ENCODE measurements around the gene CTNNBL1. TPM values are rescaled to one million over a fixed set of nuclear protein-coding genes. Genes with fewer than 3 reads are reported as not detected.
"Not testable (repeated sequence)": the region's sequence is repeated elsewhere in the genome, so short reads cannot be mapped to it uniquely, and the experiment has no call there.

CTNNBL1 gene
- total RNA-seq, 4 donors from 2014 or later = 25.5 to 38.4 (median 35.1) TPM

DNA sequence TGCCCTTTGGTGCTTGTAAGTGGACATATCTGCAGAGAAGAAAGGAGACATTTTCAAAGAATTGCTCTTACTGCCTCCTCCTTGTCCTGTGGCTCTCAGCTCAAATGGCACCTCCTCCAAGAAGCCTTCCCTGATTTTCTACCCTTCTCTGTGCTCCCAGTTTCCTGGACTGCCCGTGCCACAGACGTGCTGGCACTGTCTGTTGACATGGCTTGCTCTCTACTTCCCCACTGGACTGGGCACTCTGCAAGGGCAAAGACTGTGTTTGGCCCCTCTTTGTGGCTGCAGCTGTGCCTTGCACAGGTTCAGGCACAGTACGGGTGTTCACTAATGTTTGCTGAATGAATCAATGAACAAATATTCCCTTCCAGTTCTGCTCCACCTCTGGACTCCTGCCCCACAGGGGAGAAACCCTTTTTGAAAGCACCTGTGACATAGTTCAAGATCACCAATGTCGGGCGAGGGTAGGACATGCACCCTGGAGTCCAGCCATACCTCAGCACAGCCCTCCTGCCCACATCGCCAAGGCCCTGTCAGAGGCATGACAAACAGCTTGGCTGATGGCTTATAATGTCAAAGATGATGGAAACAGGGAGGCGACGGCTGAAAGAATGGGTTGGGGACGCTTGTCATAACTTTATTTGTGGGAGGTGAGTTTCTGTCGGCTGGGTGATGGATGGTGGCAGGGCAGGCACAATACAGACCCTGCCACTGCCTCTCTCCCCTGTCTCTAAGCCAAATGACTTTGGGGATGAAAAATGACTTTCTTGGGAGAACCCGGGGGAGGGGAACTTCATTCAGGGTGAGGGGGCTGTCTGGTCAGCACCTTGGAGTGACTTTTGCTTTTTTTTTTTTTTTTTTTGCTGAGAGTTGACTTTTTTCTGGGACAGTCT, 15.6 kb upstream of the CTNNBL1 start:
- H3K27ac ChIP-seq = no peak overlapping the region
- 67 to 68% methylated on average over 11 of the region's 11 CpGs for WGBS, 2 donors
- TF ChIP-seq CTCF (IDR thresholded peaks at IDR 0.05) (no peak), EP300 (IDR thresholded peaks at IDR 0.05) (no peak), POLR2A (IDR thresholded peaks at IDR 0.05) (no peak)
- no peaks in the 10 kb centered on the region for H3K9me3 ChIP-seq
- H3K36me3 ChIP-seq = no peaks in the 10 kb centered on the region
- H3K27me3 ChIP-seq = peaks cover 0 to 28% of the 10 kb centered on the region in 2 donors
- H3K4me1 ChIP-seq = no peaks in the 10 kb centered on the region
- no peak overlapping the region for H3K4me3 ChIP-seq
- no peak for DNase-seq (ENCODE audit: low spot score in 2 of 2)

DNA sequence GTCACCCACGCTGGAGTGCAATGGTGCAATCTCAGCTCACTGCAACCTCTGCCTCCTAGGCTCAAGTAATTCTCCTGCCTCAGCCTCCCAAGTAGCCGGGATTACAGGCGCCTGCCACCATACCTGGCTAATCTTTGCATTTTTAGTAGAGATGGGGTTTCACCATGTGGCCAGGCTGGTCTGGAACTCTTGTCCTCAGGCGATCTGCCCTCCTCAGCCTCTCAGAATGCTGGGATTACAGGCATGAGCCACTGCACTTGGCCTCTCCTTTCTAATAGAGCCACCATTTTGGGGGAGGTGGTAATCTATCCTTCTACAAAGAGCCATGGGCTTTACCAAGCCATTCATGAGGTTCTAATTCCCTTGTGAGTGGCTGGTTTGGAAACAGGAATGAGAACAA, 14.1 kb upstream of the CTNNBL1 start:
- H3K27me3 ChIP-seq = peaks cover 0 to 28% of the 10 kb centered on the region in 2 donors
- not testable (repeated sequence) for H3K9me3 ChIP-seq; H3K36me3 ChIP-seq; H3K27ac ChIP-seq; H3K4me1 ChIP-seq; DNase-seq (ENCODE audit: low spot score in 2 of 2); H3K4me3 ChIP-seq
- WGBS, 2 donors = 80 to 91% methylated on average over 4 of the region's 4 CpGs

- Histone ChIP-seq H3K27me3 (peaks cover 0 to 28% of the 10 kb centered on the region in 2 donors), H3K27ac (no peak overlapping the region), H3K4me3 (no peak overlapping the region), H3K36me3 (no peaks in the 10 kb centered on the region), H3K4me1 (no peaks in the 10 kb centered on the region), H3K9me3 (no peaks in the 10 kb centered on the region)
- 24 to 53% methylated on average over 3 of the region's 3 CpGs for WGBS, 2 donors
- TF ChIP-seq EP300 (IDR thresholded peaks at IDR 0.05) (no peak), CTCF (IDR thresholded peaks at IDR 0.05) (no peak), POLR2A (IDR thresholded peaks at IDR 0.05) (no peak)
- DNase-seq (ENCODE audit: low spot score in 2 of 2) = no peak
Observed at GRCh38 chr20:37680420-37680819, 13.4 kb upstream of the CTNNBL1 start.

DNA sequence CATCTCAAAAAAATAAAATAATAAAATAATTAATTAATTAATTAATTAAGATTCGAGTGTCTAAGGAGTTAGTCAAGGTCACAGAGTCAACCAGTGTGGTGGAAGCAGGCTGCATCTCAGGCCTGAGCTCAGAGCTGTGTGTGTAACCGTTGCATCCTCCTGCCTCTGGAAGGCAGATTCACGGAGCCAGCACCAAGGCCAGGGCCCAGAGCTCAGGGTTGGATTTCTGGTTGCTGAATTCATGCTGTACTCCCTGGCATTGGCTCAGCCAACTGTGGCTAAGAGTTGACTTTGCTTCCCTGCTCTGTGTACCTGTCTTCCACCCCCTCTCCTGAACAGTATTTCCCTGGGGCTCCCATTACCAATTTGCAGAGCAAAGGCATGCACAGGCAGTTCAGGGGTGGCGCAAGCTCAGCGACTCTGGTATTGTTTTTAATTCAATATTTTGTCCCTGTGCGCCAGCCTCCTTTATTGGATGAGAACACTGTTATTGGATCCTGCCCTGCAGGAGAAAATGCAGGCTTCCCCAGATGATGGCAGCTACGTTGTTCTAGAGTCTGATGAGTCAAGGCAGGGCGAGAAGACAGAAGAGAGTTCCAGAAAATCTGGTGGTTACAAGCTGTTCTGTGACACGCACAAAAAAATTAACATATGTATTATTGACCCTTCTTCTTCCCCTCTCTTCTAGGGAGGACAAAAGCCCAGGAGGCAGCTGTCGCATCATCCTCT, 12.3 kb upstream of the CTNNBL1 start:
- no peak for DNase-seq (ENCODE audit: low spot score in 2 of 2)
- H3K4me1 ChIP-seq = no peaks in the 10 kb centered on the region
- H3K4me3 ChIP-seq = no peak overlapping the region
- peaks cover 0 to 23% of the 10 kb centered on the region in 2 donors for H3K27me3 ChIP-seq
- no peak overlapping the region for H3K27ac ChIP-seq
- no peaks in the 10 kb centered on the region for H3K36me3 ChIP-seq
- H3K9me3 ChIP-seq = no peaks in the 10 kb centered on the region
- TF ChIP-seq EP300 (IDR thresholded peaks at IDR 0.05) (no peak), CTCF (IDR thresholded peaks at IDR 0.05) (no peak), POLR2A (IDR thresholded peaks at IDR 0.05) (no peak)
- 62 to 64% methylated on average over 10 of the region's 10 CpGs for WGBS, 2 donors

GRCh38 chr20:37683146-37683545, 10.7 kb upstream of the CTNNBL1 start:
- H3K4me3 ChIP-seq; H3K36me3 ChIP-seq; H3K9me3 ChIP-seq; H3K27ac ChIP-seq; DNase-seq (ENCODE audit: low spot score in 2 of 2); H3K4me1 ChIP-seq: not testable (repeated sequence)
- WGBS, 2 donors = 46 to 54% methylated on average over 9 of the region's 9 CpGs
- H3K27me3 ChIP-seq = peaks cover 0 to 23% of the 10 kb centered on the region in 2 donors
